ENCODE results near the gene OCSTAMP.

DNA sequence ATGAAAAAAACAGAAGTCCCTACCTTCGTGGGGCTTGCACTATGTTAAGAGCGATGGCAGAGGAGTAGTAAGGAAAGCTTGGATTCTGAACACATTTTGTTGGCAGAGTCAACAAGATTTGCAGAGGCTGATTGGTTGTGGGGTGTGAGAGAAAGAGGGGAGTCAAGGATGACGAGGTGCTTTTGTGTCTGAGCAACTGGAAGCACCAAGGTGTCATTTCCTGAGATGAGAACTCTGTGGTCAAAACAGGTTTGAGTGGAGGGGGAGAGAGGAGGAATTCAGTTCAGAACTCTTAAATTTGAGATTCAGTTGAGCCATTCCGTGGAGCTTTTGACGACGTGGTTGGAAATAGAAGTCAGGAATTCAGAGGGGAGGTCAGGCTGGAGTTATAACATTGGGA lies 3.5 kb downstream of the OCSTAMP start:
- TF ChIP-seq, protein P1, sequence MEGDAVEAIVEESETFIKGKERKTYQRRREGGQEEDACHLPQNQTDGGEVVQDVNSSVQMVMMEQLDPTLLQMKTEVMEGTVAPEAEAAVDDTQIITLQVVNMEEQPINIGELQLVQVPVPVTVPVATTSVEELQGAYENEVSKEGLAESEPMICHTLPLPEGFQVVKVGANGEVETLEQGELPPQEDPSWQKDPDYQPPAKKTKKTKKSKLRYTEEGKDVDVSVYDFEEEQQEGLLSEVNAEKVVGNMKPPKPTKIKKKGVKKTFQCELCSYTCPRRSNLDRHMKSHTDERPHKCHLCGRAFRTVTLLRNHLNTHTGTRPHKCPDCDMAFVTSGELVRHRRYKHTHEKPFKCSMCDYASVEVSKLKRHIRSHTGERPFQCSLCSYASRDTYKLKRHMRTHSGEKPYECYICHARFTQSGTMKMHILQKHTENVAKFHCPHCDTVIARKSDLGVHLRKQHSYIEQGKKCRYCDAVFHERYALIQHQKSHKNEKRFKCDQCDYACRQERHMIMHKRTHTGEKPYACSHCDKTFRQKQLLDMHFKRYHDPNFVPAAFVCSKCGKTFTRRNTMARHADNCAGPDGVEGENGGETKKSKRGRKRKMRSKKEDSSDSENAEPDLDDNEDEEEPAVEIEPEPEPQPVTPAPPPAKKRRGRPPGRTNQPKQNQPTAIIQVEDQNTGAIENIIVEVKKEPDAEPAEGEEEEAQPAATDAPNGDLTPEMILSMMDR (IDR thresholded peaks at IDR 0.05; ENCODE audit: low read length) = no peak
- no peak for TF ChIP-seq EZH2 (IDR thresholded peaks at IDR 0.05; ENCODE audit: borderline replicate concordance, low read length)
